ENCODE results near the gene PMP22. TPM values are rescaled to one million over a fixed set of nuclear protein-coding genes. Genes with fewer than 3 reads are reported as not detected.

Gene PMP22
- 100 to 1,000 TPM in 2 of 8 experiments, 10 to 100 TPM in 2, 1 to 10 TPM in 3, under 1 TPM in 1; 0.46 to 106 (median 12.2) TPM for total RNA-seq

DNA sequence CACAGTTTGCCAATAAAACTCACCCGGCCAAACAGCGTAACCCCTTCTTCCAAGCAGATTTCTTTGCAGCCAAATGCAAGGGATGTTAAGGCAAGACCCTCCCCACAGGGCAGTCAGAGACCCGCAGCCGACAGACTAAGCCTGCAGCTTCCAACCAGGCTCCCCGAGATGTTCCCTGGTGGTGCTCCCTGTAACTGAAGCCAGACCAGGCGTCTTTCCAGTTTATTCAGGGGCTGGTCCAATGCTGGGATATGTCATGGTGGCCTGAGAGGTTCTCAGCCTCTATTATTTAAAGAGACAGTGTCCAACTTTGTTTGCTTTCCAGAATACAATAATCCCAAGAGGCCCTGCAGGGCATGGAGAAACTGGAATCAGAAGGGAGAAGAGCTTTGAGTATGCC, at the start of gene PMP22:
TSS of gene PMP22 (minus strand) at position 196 of the 400 bp plus-strand sequence. CDS start 4,599 bp downstream, outside the sequence.
- H3K27ac ChIP-seq = no peak within 1 kb of the TSS
- H3K4me3 ChIP-seq = no peak within 1 kb of the TSS
- no peak for ATAC-seq (replicated peaks in 6 of 8)
- in situ Hi-C loops (cut with MboI; ENCODE audit: low pct_unique_long_range_greater_than_20kb in 2 of 9, low sequenced_read_pairs in 9 of 9, unreplicated experiment in 9 of 9) = loop anchor here in 3 of 9 experiments (25.0 kb wide), 3 partner anchors 172 to 722 kb away; partner anchors contain the start of genes TTC19 (in 1 of the 3) and ZSWIM7 (in 1 of the 3)
- WGBS, 10 experiments = 0 to 100% (median 60%) methylated on average over 1 to 4 of the region's 6 CpGs; no CpG with 5 or more reads in 1 of the 10 experiments
- H3K4me1 ChIP-seq (replicated peaks in 1 of 2) = peaks cover 0 to 6% of the 10 kb centered on the region in 2 donors

DNA sequence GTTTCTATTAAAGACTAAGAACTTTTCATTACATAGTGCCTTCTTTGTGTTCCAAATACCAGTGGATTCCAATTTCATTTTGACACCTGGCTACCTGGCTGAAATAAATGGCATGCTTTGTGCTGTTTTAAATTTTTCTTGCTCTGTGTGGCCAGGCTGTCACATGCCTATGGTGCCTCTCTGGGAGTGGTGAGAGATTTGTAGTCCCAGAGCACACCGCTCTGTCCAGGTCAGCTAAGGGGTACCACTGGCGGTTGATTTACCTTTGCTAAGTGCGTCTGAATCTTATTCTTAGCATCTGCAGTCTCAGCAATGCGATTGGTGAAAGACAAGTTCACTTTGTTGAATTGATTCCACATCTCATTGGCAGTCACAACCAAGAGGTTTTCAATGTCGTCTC, 46.9 kb upstream of the PMP22 start:
- in situ Hi-C loops (cut with MboI; ENCODE audit: low pct_unique_long_range_greater_than_20kb in 2 of 9, low sequenced_read_pairs in 9 of 9, unreplicated experiment in 9 of 9) = no loop called here
- Histone ChIP-seq H3K27ac (no peak overlapping the region), H3K4me1 (replicated peaks in 1 of 2) (no peaks in the 10 kb centered on the region), H3K4me3 (no peak overlapping the region)
- ATAC-seq (replicated peaks in 6 of 8) = peak in 4 of 8 experiments; percentile 31 to 84 (median 47)
- WGBS, 10 experiments = 51 to 100% (median 57%) methylated on average over 2 to 5 of the region's 5 CpGs; no CpG with 5 or more reads in 2 of the 10 experiments

DNA sequence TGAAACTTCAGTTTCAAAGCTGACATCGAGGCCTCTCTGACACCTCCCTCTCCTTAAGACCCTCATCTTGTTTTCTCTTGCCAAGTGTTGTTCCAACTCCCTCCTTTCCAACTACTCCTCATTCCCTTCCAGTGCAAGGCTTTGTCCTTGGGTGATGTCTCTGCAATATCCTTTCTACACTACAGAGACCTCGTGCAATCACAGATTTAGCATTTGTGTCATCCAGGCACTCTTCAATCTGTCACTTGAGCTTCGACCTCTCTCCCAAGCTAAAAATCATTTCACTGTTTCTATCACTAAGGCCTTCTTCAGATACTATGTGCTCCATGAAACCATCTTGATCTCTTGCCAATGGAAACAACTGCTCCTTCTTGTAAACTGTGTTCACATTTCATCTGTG, 44.7 kb upstream of the PMP22 start:
- 14 to 80% (median 69%) methylated on average over 1 to 3 of the region's 3 CpGs; no CpG with 5 or more reads in 3 of the 10 experiments for WGBS, 10 experiments

DNA sequence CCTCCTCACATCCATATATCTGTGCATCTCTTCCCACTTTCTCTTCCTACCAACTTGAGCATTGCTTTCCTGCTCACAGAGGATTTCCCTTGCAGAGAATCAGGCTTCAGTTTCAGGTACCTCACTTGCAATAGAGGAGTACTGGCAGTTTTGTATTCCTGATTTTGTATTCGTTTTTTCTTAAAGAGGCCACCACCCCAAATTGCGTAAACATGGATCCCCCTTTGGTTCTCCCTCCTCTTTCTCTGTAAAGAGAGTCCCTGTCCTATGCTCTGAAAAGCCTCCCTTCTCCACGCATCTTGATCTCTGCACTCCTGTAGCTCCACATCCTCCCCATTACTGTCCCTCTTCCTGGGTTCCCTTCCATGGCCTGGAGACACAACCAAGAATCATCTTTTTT, 44.1 kb upstream of the PMP22 start:
- in situ Hi-C loops (cut with MboI; ENCODE audit: low pct_unique_long_range_greater_than_20kb in 2 of 9, low sequenced_read_pairs in 9 of 9, unreplicated experiment in 9 of 9) = no loop called here
- Histone ChIP-seq H3K27ac (no peak overlapping the region), H3K4me3 (no peak overlapping the region), H3K4me1 (replicated peaks in 1 of 2) (no peaks in the 10 kb centered on the region)
- ATAC-seq (replicated peaks in 6 of 8) = no peak
- WGBS, 10 experiments = 0 to 85% (median 52%) methylated on average over 1 to 3 of the region's 3 CpGs

More for the DNA sequence above, 44.7 kb upstream of the PMP22 start:
- Histone ChIP-seq H3K4me3 (no peak overlapping the region), H3K27ac (no peak overlapping the region), H3K4me1 (replicated peaks in 1 of 2) (no peaks in the 10 kb centered on the region)
- ATAC-seq (replicated peaks in 6 of 8) = no peak
- in situ Hi-C loops (cut with MboI; ENCODE audit: low pct_unique_long_range_greater_than_20kb in 2 of 9, low sequenced_read_pairs in 9 of 9, unreplicated experiment in 9 of 9) = no loop called here

DNA sequence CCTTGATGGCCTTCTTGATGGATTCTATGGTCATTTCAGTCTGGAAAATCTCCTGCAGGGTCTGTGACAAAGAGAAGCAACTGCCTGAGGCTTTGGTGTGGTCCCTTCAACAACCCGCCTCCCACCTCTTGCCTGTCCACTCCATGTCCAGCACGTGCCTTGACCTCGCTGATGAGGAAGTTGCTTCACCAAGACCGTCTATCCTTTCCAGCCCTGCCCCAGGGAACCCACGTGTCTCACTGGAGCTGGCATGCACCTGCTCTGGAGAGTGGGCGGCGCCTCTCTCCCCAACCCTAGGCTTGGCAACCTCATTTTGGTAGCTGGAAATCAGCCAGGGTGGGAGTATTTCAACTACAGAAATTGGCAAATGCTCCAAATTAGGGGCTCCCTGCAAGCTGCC, 43.6 kb upstream of the PMP22 start:
- H3K4me1 ChIP-seq (replicated peaks in 1 of 2) = no peaks in the 10 kb centered on the region
- WGBS, 10 experiments = 87 to 100% (median 91%) methylated on average over 2 to 6 of the region's 7 CpGs; no CpG with 5 or more reads in 6 of the 10 experiments
- H3K4me3 ChIP-seq = no peak overlapping the region
- no peak for ATAC-seq (replicated peaks in 6 of 8)
- in situ Hi-C loops (cut with MboI; ENCODE audit: low pct_unique_long_range_greater_than_20kb in 2 of 9, low sequenced_read_pairs in 9 of 9, unreplicated experiment in 9 of 9) = no loop called here
- H3K27ac ChIP-seq = no peak overlapping the region

DNA sequence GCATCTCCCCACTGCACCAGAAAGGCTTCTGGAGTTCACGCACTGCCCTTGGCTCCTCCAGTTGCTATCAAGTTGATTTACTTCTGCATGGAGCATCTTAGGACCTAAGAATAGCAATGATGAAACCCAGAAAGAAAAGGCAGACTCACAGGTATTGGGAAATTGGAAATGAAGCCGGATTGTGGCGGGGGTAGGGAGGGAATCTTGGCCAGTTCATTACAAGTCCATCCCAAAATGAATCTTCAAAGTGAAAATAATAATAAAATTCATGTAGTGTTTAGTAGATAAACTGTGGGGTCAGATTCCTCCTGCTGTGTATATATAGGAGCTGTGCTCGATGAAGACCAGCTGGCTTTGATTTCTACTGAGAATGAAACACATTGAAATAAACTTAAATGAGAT, 42.6 kb upstream of the PMP22 start:
- ATAC-seq (replicated peaks in 6 of 8) = no peak
- H3K4me1 ChIP-seq (replicated peaks in 1 of 2) = no peaks in the 10 kb centered on the region
- 38 to 100% (median 68%) methylated on average over 1 to 4 of the region's 4 CpGs for WGBS, 10 experiments
- in situ Hi-C loops (cut with MboI; ENCODE audit: low pct_unique_long_range_greater_than_20kb in 2 of 9, low sequenced_read_pairs in 9 of 9, unreplicated experiment in 9 of 9) = no loop called here
- no peak overlapping the region for H3K27ac ChIP-seq
- no peak overlapping the region for H3K4me3 ChIP-seq

DNA sequence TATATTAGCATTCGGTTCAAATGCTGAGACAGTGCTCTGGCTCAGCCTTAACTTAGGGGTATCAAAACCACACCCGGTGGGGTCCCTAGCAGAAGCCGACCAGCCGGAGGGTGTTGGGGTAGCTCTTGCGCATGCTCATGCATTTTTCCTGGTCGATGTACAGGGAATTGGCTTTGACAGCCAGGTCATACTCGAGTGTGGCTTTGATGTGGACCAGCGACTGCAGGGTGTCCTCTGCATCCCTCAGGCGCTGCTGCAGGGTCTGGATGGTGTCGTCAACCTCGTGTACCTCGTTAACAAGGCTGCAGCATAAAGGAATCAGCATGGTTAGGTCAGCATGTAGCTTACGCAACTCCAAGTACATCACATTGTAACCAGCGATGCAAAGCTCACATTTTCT, 38.7 kb upstream of the PMP22 start:
- 15 to 100% (median 70%) methylated on average over 2 to 13 of the region's 14 CpGs; no CpG with 5 or more reads in 1 of the 10 experiments for WGBS, 10 experiments
- Histone ChIP-seq H3K27ac (no peak overlapping the region), H3K4me3 (no peak overlapping the region), H3K4me1 (replicated peaks in 1 of 2) (no peaks in the 10 kb centered on the region)
- peak in 1 of 8 experiments; percentile 44 for ATAC-seq (replicated peaks in 6 of 8)
- in situ Hi-C loops (cut with MboI; ENCODE audit: low pct_unique_long_range_greater_than_20kb in 2 of 9, low sequenced_read_pairs in 9 of 9, unreplicated experiment in 9 of 9) = no loop called here

DNA sequence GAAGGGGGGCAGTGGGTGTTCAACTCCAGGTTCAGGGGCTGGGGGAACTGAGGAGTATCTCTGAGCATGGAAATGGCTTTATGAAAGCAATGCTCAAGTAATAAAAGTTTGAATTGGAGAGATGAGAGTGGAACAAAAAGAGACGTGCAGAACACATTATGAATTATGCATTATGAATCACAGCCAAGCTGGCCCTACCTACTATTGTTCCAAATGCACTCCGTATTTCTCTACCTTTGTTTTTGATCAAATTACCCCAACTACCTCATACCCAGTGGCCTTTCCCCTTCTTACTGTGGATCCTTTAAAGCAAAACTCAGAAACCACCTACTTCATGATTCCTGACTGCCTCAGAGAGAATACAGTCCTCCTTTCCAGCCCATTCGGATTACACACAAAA, 38.1 kb upstream of the PMP22 start:
- ATAC-seq (replicated peaks in 6 of 8) = peak in 2 of 8 experiments; percentile 47 to 57
- H3K4me1 ChIP-seq (replicated peaks in 1 of 2) = no peaks in the 10 kb centered on the region
- 7 to 100% (median 38%) methylated on average over 1 to 3 of the region's 3 CpGs; no CpG with 5 or more reads in 2 of the 10 experiments for WGBS, 10 experiments
- in situ Hi-C loops (cut with MboI; ENCODE audit: low pct_unique_long_range_greater_than_20kb in 2 of 9, low sequenced_read_pairs in 9 of 9, unreplicated experiment in 9 of 9) = no loop called here
- no peak overlapping the region for H3K4me3 ChIP-seq
- no peak overlapping the region for H3K27ac ChIP-seq

DNA sequence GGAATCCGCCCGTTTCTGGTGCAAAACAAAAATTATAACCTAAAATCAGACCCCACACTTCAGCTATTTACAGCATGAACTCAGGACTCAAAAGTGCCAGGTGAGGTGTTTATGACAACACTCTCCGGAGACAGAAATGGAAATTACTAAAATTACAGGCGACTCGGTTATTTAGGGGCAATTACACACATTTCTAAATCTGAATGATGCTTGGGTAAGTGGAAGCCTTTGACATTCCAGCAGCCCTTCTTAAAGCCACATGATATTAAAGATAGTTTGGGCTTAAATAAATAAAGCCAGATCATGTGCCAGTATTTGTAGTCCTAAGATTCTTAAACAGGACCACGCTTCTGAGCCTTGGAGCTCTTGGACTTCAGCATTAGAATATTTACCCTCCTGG, 36.7 kb upstream of the PMP22 start:
- H3K27ac ChIP-seq = no peak overlapping the region
- H3K4me1 ChIP-seq (replicated peaks in 1 of 2) = no peaks in the 10 kb centered on the region
- 75 to 100% (median 87%) methylated on average over 2 to 4 of the region's 6 CpGs; no CpG with 5 or more reads in 2 of the 10 experiments for WGBS, 10 experiments
- in situ Hi-C loops (cut with MboI; ENCODE audit: low pct_unique_long_range_greater_than_20kb in 2 of 9, low sequenced_read_pairs in 9 of 9, unreplicated experiment in 9 of 9) = no loop called here
- no peak overlapping the region for H3K4me3 ChIP-seq
- no peak for ATAC-seq (replicated peaks in 6 of 8)

DNA sequence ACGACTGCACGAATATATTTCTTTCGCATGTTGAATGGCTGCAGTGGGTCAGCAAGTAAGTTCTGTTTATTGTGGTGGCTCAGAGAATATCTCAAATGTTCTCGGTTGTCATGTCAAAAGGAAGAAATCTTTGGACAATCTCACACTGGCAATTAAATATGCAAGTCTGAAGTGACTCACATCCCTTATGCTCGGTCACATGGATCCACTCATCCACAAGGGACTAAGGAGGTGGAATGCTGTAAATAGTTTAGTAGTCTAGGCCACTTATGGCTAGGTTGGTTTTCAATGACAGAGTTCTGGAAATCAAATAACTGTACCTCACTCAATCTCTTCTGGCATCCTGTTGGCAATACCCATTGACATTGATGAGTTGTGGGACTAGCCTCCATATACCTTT, 33.0 kb upstream of the PMP22 start:
- H3K4me1 ChIP-seq (replicated peaks in 1 of 2) = no peaks in the 10 kb centered on the region
- WGBS, 10 experiments = 30 to 100% (median 69%) methylated on average over 1 to 5 of the region's 5 CpGs; no CpG with 5 or more reads in 2 of the 10 experiments
- in situ Hi-C loops (cut with MboI; ENCODE audit: low pct_unique_long_range_greater_than_20kb in 2 of 9, low sequenced_read_pairs in 9 of 9, unreplicated experiment in 9 of 9) = no loop called here
- H3K27ac ChIP-seq = no peak overlapping the region
- peak in 2 of 8 experiments; percentile 97 to 98 for ATAC-seq (replicated peaks in 6 of 8)
- H3K4me3 ChIP-seq = no peak overlapping the region

DNA sequence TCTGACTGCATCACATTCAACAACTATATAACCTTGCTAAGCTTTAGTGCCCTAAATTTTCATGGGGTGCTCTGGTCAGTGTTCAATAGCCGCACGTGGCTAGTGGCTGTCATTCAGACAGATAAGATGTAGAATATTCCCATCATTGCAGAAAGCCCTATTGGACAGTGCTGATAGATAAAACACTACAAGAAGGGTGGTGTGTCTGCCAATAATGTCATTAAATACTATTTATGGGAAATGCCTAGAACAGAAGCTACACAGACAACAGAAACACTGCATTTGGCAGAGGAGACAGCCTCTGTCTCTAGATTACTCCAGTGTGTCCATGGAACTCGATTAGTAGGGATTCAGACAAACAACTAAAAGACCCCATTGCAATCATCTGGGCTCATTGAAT, 28.4 kb upstream of the PMP22 start:
- ATAC-seq (replicated peaks in 6 of 8) = no peak
- Histone ChIP-seq H3K27ac (no peak overlapping the region), H3K4me1 (replicated peaks in 1 of 2) (no peaks in the 10 kb centered on the region), H3K4me3 (no peak overlapping the region)
- WGBS, 10 experiments = 11 to 100% (median 67%) methylated on average over 1 to 3 of the region's 3 CpGs; no CpG with 5 or more reads in 4 of the 10 experiments
- in situ Hi-C loops (cut with MboI; ENCODE audit: low pct_unique_long_range_greater_than_20kb in 2 of 9, low sequenced_read_pairs in 9 of 9, unreplicated experiment in 9 of 9) = no loop called here

DNA sequence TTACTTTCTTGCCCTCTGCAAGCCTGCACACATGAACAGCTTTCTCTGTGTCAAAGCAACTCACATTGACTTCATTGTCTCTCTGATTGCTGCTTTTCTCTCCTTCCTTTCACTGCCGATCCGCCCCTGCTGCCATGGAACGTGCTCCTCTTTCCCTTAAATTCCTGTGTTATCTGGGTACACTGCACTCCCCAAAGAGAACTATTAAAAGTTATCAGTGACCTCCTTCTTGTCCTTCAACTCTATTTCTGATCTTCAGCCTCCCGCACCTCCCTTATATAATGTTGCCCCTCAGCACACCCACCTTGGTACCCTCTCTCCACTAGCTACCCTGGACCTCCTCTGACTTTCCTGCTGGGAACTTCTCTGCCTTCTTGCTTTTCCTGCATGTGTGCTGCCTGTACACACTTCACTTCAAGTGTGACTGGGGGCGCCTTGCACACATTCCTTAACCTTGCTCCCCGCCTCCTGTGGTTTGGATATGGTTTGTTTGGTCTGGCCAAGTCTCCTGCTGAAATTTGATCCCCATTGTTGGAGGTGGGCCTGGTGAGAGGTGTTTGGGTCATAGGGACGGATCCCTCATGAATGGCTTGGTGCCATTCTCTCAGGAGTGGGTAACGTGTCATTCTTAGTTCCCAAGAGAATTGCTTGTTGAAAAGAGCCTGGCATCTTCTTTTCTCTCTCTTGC, 26.7 kb upstream of the PMP22 start:
- no peak for ATAC-seq (replicated peaks in 6 of 8)
- in situ Hi-C loops (cut with MboI; ENCODE audit: low pct_unique_long_range_greater_than_20kb in 2 of 9, low sequenced_read_pairs in 9 of 9, unreplicated experiment in 9 of 9) = no loop called here
- Histone ChIP-seq H3K27ac (no peak overlapping the region), H3K4me3 (no peak overlapping the region), H3K4me1 (replicated peaks in 1 of 2) (no peaks in the 10 kb centered on the region)
- 46 to 98% (median 68%) methylated on average over 1 to 7 of the region's 8 CpGs for WGBS, 10 experiments

DNA sequence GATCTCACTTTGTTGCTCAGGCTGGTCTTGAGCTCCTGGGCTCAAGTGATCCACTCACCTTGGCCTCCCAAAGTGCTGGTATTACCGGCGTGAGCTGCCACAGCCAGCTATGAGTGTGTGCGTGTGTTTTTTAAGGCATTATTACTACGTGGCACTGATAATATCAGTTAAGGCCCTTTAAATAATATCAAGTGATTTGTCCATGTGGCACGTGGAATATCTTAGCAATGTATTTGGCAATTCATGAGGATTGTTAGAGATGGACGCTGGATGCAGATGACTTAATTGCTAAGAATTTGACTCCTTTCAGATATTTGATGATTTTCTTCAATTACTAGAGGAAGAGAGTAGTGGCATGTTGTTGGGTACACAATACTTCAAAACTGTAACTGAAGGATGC, 25.5 kb upstream of the PMP22 start:
- ATAC-seq (replicated peaks in 6 of 8) = no peak
- no peak overlapping the region for H3K4me3 ChIP-seq
- H3K4me1 ChIP-seq (replicated peaks in 1 of 2) = no peaks in the 10 kb centered on the region
- no peak overlapping the region for H3K27ac ChIP-seq
- in situ Hi-C loops (cut with MboI; ENCODE audit: low pct_unique_long_range_greater_than_20kb in 2 of 9, low sequenced_read_pairs in 9 of 9, unreplicated experiment in 9 of 9) = no loop called here
- WGBS, 10 experiments = 0 to 100% (median 84%) methylated on average over 1 to 6 of the region's 6 CpGs; no CpG with 5 or more reads in 2 of the 10 experiments

Measured in motor neuron (in vitro differentiated cells).